ENCODE results near the gene CYFIP2. TPM values are rescaled to one million over a fixed set of nuclear protein-coding genes. Genes with fewer than 3 reads are reported as not detected.

Gene CYFIP2
- total and polyA plus RNA-seq, 10 of the 15 experiments (the other 5 are each of a cell fraction or from before 2014, with no cell fraction given) = 43.4 to 173 (median 96.0) TPM

GRCh38 chr5:157431544-157432200, 165.7 kb downstream of the CYFIP2 start:
- H3K27me3 ChIP-seq (replicated peaks in 1 of 2; ENCODE audit: control insufficient read depth in 2 of 2, insufficient read depth in 2 of 2, low read length in 1 of 2) = no peaks in the 10 kb centered on the region
- no peak overlapping the region for H3K27ac ChIP-seq (ENCODE audit: control insufficient read depth, insufficient read depth)
- ChIA-PET RAD21 (ENCODE audit: unreplicated experiment) (interaction anchor here (0.8 to 5.4 kb wide), 25 partner anchors 9 to 315 kb away, joined by 3 to 93 read pairs (median 5); partner anchors contain the start of genes LSM11, NIPAL4 and SOX30), CTCF (interaction anchor here (0.7 to 15.9 kb wide), 48 partner anchors 9 to 338 kb away, joined by 3 to 248 read pairs (median 4); partner anchors contain the start of genes LSM11 and NIPAL4), SMC1A (ENCODE audit: uncharacterized antibody, unreplicated experiment) (interaction anchor here (0.6 to 5.2 kb wide), 31 partner anchors 9 to 1465 kb away, joined by 3 to 119 read pairs (median 5); partner anchors contain the start of genes C5orf52, LSM11, NIPAL4 and THG1L), POLR2A (interaction anchor here (0.6 to 1.1 kb wide), 4 partner anchors 37 to 165 kb away, joined by 3 to 4 read pairs (median 3); no protein-coding TSS in a partner anchor)
- no peaks in the 10 kb centered on the region for H3K4me1 ChIP-seq (ENCODE audit: control insufficient read depth, insufficient read depth, low read length)
- H4K20me1 ChIP-seq (ENCODE audit: control insufficient read depth, insufficient read depth) = no peaks in the 10 kb centered on the region
- no peaks in the 10 kb centered on the region for H3K79me2 ChIP-seq (ENCODE audit: control insufficient read depth, insufficient read depth, low read length)
- peak; percentile 99 for ATAC-seq
- peak overlapping the region; percentile 20; the same call in 1 of the 2 replicates for H2AFZ ChIP-seq (ENCODE audit: control insufficient read depth, low read depth, low read length)
- no peak overlapping the region for H3K4me2 ChIP-seq (ENCODE audit: control insufficient read depth, insufficient read depth)
- 26% methylated on average over 4 of the region's 4 CpGs for WGBS (ENCODE audit: insufficient coverage, insufficient replicate concordance, low lambda C conversion rate, missing lambda C conversion rate)
- in situ Hi-C loops (cut with MboI) (loop anchor here (5.0 kb wide), 1 partner anchor 286 kb away; no protein-coding TSS in a partner anchor), intact Hi-C loops (cut with micrococcal nuclease; ENCODE audit: unreplicated experiment) (loop anchor here (1.0 to 5.0 kb wide), 4 partner anchors 45 to 311 kb away; partner anchors contain the start of gene LSM11)
- H3K4me3 ChIP-seq = no peak overlapping the region
- no peak overlapping the region for H3K9ac ChIP-seq (ENCODE audit: control insufficient read depth, insufficient read depth, low read length)
- DNase-seq (ENCODE audit: low read depth, low spot score) = peak; percentile 35
- peak; percentile 84 for FAIRE-seq
- no TSS peak for BruUV-seq (replicated peaks)
- no peaks in the 10 kb centered on the region for H3K9me3 ChIP-seq (replicated peaks; ENCODE audit: control insufficient read depth, insufficient read depth, low read length)
- H3K36me3 ChIP-seq (ENCODE audit: control insufficient read depth in 2 of 2, insufficient read depth in 2 of 2, low read length in 1 of 2) = no peaks in the 10 kb centered on the region
- TF ChIP-seq EED (IDR thresholded peaks at IDR 0.05; ENCODE audit: low read depth) = no peak
- TF ChIP-seq RAD21 (IDR thresholded peaks at IDR 0.05; ENCODE audit: insufficient read depth, low read depth, low read length) = peak; percentile 85
- no peak for TF ChIP-seq NFYA (IDR thresholded peaks at IDR 0.05; ENCODE audit: borderline replicate concordance, low read depth, low read length)
- no peak for TF ChIP-seq POU2F2 (IDR thresholded peaks at IDR 0.05; ENCODE audit: borderline replicate concordance, low read depth, low read length)
- no peak for TF ChIP-seq E2F8 (IDR thresholded peaks at IDR 0.05; ENCODE audit: low read depth, partially characterized antibody)
- TF ChIP-seq CHD4 (IDR thresholded peaks at IDR 0.05) = no peak
- peak; percentile 47 to 65 (median 56); a peak in 5 of 6 replicates for TF ChIP-seq CTCF (IDR thresholded peaks at IDR 0.05 in 2 of 3, conservative IDR thresholded peaks at IDR 0.05 in 1 of 3; ENCODE audit: control insufficient read depth in 2 of 3, extremely low read depth in 1 of 3, insufficient read depth in 1 of 3, low read depth in 3 of 3, low read length in 3 of 3)
- no peak for TF ChIP-seq EP300 (IDR thresholded peaks at IDR 0.05; ENCODE audit: borderline replicate concordance in 1 of 2, control insufficient read depth in 1 of 2, low read depth in 2 of 2, low read length in 2 of 2)
- TF ChIP-seq JUND (IDR thresholded peaks at IDR 0.05; ENCODE audit: low read depth, low read length) = no peak
- TF ChIP-seq TCF3 (IDR thresholded peaks at IDR 0.05; ENCODE audit: borderline replicate concordance, insufficient read depth, low read depth, low read length) = no peak
- TF ChIP-seq HDAC2 (IDR thresholded peaks at IDR 0.05) = no peak
- peak; percentile 84 for TF ChIP-seq SMC3 (IDR thresholded peaks at IDR 0.05; ENCODE audit: borderline replicate concordance, low read length)
- no peak for TF ChIP-seq ATF3 (IDR thresholded peaks at IDR 0.05; ENCODE audit: borderline replicate concordance, extremely low read depth, low read depth, low read length)
- TF ChIP-seq NFXL1 (IDR thresholded peaks at IDR 0.05; ENCODE audit: borderline replicate concordance) = no peak
